Mononuclear cell (primary cell): ENCODE results near the gene PTPRZ1. TPM values are rescaled to one million over a fixed set of nuclear protein-coding genes. Genes with fewer than 3 reads are reported as not detected.

Experiments
- H3K27me3 ChIP-seq: 2 replicates; pipeline ENCODE4 v1.6.0; 2011; ENCODE audit warnings: low read length, control low read depth; ENCODE audit not compliant: insufficient read depth
- H3K4me1 ChIP-seq: 2 replicates; pipeline ENCODE4 v1.5.1; 2011; ENCODE audit warnings: mild to moderate bottlenecking, low read length, control low read depth; ENCODE audit not compliant: insufficient read depth
- H3K4me3 ChIP-seq: 2 replicates; pipeline ENCODE4 v1.5.1; 2011; ENCODE audit warnings: mild to moderate bottlenecking, low read length, moderate library complexity
- H3K9me3 ChIP-seq: 2 replicates; pipeline ENCODE4 v1.5.1; 2011; ENCODE audit warnings: low read depth, mild to moderate bottlenecking, control low read depth, low read length
- total RNA-seq: library from RNA; depleted of rRNA; stranded (reverse); fragments of >200 nt; gene quantifications from one replicate; pipeline ENCODE4 v1.2.3, GENCODE V29; 2012

The PTPRZ1 gene
- total RNA-seq, 1 donor: not detected

DNA sequence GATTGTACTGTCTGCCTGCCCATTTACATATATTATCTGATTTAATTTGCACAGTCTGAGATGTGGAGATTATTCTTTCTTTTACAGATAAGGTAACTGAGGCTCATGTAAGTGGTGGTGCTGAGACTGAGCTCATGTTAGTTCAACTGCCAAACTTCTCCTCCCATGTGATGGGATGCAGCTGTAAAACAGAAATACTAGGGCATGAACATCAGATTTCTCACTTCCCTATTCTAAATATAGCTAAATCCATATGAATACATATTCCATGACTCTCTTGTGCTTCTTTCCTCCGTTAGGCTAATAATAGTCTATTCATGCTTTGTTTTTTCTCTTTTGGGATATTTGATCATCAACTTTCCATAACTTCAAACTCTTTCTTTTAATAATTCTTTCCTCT, 84.7 kb downstream of the PTPRZ1 start:
- Histone ChIP-seq H3K27me3 (no peaks in the 10 kb centered on the region), H3K4me1 (no peaks in the 10 kb centered on the region), H3K4me3 (no peak overlapping the region), H3K9me3 (no peaks in the 10 kb centered on the region)

DNA sequence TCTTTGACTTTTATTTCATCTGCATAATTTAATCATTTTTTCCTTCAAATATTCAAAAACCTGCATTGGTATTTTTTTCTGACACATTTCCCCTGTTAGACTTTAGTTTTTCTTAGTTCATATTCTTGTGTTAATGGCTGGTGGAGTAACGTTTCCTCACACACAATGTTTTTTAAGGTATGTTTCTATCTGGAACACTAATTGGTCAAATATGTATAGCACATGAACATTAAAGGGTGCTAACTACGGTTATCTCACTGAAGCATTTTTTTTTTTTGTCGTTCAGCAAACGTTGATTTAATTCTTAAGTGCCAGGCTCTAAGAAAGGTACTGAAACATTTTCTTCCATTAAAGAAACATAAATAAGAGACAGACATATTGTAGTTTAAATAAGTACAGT, 87.7 kb downstream of the PTPRZ1 start:
- H3K4me3 ChIP-seq: no peak overlapping the region
- H3K27me3 ChIP-seq: no peaks in the 10 kb centered on the region
- no peaks in the 10 kb centered on the region for H3K9me3 ChIP-seq
- no peaks in the 10 kb centered on the region for H3K4me1 ChIP-seq

DNA sequence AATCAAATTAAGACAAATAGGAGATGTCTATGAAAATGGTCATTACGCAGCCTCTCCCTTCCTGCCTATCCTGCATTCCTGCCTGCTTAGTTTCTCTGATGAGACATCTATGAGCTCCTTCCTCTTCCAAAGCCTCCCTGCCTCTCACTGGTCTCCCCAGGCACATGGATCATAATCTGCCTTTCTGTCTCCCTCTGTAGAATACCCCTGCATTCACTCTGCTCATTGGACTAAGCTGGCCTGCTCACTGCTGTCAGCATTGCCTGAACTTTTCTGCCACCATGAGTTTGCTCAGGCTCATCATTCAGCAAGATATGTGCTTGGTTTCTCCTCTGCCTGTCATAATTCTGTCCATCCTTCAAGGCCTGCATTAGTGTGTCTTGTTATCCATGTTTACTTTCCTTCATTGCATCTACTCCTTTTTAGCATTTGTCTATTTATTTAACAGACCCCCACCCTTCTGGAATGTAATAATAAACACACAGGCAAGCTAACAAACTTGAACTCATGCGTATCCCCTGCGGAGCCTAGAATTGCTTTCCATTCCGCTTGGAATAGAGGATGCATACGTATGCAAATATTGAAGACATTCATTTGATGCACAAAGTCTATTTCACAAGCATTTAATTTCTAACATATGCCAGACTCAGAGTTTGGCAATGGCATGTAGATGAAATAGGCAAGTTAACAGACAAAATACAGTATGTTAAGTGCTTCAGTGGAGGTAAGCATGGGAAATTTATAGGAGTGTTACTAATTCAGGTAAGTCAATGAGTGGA, 88.3 kb downstream of the PTPRZ1 start:
- H3K9me3 ChIP-seq: no peaks in the 10 kb centered on the region
- H3K4me1 ChIP-seq: no peaks in the 10 kb centered on the region
- no peaks in the 10 kb centered on the region for H3K27me3 ChIP-seq
- H3K4me3 ChIP-seq: no peak overlapping the region

DNA sequence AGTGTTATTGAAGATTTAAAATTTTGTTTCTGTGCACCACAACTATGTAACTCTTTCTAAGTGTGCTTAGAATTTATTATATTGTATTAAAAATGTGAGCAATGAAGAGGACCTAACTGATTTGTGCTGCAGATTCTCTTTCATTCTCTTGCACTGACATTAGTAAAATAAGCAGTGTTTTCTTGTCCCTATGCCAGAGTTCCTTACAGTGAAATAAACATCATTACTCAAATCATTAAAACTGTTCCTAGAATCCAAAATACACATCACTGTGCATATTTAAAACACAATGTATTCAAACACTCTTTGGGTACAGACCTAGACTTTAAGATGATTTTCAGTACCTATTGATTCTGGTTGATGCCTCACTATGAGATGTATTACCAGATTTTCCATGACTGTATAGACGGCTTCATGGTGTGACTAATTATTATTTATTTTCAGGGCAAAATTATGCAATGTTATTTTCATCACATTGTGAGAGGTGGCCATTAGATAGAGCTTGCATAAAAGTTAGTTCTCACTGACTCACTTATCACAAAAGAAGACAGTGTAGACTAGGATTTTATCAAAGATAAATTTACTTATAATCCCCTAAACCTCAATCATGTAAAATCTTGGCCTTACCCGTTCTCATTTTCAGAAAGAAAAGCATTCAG, 93.4 kb downstream of the PTPRZ1 start:
- H3K4me3 ChIP-seq: no peak overlapping the region
- no peaks in the 10 kb centered on the region for H3K9me3 ChIP-seq
- H3K27me3 ChIP-seq: no peaks in the 10 kb centered on the region
- H3K4me1 ChIP-seq: no peaks in the 10 kb centered on the region

DNA sequence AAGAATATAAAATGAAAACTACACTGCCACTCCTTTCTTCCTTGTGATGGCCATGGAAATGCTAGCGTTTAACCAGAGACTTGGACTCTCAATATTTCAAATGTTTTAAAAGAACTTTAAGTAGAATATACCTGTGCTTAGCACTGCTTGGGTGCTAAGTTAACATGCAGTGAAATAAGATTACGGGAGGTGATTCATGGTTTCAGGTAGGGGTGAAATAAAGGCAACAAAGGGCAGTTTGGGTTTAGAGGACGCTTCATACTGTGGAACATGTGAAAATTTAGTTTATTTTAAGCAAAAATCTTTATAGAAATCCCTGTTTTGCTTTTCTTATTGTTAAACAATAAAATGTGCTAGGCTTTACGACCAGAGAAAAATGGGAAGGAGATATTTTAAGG, 94.0 kb downstream of the PTPRZ1 start:
- Histone ChIP-seq H3K9me3 (no peaks in the 10 kb centered on the region), H3K4me1 (no peaks in the 10 kb centered on the region), H3K27me3 (no peaks in the 10 kb centered on the region), H3K4me3 (no peak overlapping the region)

DNA sequence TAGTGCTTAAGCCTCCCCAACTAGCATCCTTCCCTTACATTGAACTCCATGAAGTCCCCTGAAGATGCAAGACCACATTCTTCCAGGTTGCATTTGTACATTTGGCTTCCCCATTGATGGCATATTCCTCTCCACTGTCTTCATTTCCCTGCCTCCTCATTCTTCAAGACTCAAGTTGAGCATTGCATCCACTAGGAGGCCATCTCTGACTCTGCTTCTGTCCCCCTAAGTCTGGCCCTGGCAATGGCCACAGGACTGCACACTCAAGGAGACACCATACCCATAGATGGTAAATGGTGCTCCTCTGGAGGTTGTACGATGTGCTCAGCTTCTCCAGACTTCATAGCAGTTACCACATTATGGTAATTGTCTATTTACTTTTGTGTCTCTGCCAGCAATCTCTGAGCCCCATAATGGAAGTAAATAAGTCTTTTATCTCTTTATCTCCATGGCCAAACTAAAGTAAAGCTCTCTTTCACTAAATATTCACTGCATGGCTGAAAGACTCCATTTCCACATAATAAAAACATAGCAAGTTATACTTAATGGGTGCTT, 112.6 kb downstream of the PTPRZ1 start:
- H3K9me3 ChIP-seq: no peaks in the 10 kb centered on the region
- no peaks in the 10 kb centered on the region for H3K27me3 ChIP-seq
- H3K4me1 ChIP-seq: no peaks in the 10 kb centered on the region
- H3K4me3 ChIP-seq: no peak overlapping the region

DNA sequence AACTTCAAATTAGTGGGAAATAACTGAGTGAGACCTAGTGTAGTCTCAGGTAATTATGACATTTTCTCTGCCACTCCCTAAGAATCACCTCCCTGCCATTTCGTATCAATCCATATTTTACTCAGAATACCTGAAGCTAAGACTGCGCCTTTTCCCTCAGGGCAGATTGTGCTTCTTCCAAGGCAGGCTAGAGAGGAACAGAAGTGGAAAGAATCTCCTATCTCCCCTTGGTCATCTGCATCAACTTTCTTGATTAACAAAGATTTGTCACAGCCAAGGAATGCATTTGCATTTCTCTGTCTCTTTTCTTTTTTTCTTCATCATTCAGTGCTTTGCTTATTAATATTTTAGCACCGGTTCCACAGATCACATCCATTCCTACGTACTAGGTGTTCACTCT, 119.1 kb downstream of the PTPRZ1 start:
- H3K27me3 ChIP-seq: no peaks in the 10 kb centered on the region
- H3K4me1 ChIP-seq: no peaks in the 10 kb centered on the region
- H3K4me3 ChIP-seq: no peak overlapping the region
- H3K9me3 ChIP-seq: no peaks in the 10 kb centered on the region

DNA sequence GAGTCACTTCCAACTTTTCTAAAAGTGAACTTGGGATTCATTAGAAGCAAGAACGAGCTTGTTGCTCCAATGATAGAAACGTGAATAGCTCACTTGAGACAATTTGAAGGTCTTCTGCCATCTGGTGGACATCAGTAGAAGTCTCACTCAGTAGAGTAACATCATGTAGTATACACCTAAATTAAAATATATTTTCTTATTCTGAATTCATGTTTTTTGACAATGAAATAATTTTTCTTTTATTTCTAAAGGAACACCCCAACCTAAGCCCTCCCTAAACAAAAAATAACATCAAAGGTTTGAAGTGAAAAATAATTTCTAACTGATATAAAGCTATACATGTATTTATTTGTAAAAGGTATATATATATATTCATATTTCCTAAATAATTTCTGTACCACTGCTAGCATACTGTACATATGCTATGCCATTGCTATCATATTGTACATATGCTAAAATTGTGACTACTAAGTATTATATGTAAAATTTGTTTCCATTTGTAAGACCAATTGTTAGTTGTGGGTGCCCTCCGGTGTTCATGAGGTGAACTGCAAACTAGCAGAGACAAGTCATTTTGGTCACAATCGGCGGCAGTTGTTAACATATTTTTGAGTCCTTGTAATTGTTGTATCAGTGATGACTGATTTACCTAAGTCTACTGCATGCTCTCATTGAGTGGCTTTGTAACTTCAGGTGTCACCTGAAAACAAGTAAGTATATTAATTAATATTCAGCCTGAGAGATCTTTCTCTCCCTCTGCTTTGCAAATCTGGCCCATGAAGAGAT, 121.9 kb downstream of the PTPRZ1 start:
- Histone ChIP-seq H3K4me1 (no peaks in the 10 kb centered on the region), H3K9me3 (no peaks in the 10 kb centered on the region), H3K4me3 (no peak overlapping the region), H3K27me3 (no peaks in the 10 kb centered on the region)

DNA sequence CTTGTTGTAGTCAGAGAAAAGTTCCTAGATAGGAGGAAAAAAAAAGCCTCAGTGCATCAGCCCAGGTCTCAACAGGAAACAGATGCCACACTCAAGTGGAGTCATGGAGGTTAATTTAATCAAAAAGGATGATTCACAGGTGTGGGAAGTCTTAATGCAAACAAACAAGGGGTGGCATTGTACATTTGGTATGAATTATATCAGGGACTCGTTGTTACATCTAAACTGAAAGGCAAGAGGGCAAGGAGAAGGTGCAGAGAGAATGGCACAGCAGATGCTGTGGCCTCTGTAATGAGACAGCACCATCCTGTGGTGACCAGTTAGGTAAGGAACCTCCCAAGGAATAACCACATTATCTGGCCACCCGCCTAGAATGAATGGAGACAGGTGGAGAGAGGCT, 133.7 kb downstream of the PTPRZ1 start:
- Histone ChIP-seq H3K9me3 (no peaks in the 10 kb centered on the region), H3K4me1 (no peaks in the 10 kb centered on the region), H3K27me3 (no peaks in the 10 kb centered on the region), H3K4me3 (no peak overlapping the region)

DNA sequence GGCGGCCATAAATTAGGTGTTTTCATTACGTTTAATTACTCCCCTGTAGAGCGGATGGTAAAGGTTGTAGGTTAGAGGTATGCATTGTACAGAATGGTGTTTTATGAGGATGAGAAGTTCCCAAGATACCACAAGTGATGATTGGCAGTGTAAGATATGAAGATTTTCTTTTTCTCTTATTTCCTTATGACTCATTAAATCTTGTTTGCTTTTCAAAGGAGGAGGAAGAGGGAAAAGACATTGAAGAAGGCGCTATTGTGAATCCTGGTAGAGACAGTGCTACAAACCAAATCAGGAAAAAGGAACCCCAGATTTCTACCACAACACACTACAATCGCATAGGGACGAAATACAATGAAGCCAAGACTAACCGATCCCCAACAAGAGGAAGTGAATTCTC, 137.2 kb downstream of the PTPRZ1 start:
- Histone ChIP-seq H3K27me3 (no peaks in the 10 kb centered on the region), H3K4me3 (no peak overlapping the region), H3K4me1 (no peaks in the 10 kb centered on the region), H3K9me3 (no peaks in the 10 kb centered on the region)

DNA sequence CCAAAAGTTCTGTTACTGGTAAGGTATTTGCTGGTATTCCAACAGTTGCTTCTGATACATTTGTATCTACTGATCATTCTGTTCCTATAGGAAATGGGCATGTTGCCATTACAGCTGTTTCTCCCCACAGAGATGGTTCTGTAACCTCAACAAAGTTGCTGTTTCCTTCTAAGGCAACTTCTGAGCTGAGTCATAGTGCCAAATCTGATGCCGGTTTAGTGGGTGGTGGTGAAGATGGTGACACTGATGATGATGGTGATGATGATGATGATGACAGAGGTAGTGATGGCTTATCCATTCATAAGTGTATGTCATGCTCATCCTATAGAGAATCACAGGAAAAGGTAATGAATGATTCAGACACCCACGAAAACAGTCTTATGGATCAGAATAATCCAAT, 140.1 kb downstream of the PTPRZ1 start:
- Histone ChIP-seq H3K27me3 (no peaks in the 10 kb centered on the region), H3K9me3 (no peaks in the 10 kb centered on the region)

DNA sequence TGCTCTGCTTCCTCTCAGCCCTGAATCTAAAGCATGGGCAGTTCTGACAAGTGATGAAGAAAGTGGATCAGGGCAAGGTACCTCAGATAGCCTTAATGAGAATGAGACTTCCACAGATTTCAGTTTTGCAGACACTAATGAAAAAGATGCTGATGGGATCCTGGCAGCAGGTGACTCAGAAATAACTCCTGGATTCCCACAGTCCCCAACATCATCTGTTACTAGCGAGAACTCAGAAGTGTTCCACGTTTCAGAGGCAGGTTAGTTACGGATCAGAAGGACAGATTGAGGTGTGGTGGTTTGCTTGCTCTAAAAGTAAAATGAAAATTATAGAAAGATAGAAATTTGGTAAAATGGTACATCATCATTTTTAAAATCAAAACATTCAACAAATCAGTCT, 140.7 kb downstream of the PTPRZ1 start:
- Histone ChIP-seq H3K4me3 (no peak overlapping the region), H3K4me1 (no peaks in the 10 kb centered on the region), H3K9me3 (no peaks in the 10 kb centered on the region), H3K27me3 (no peaks in the 10 kb centered on the region)

More for the DNA sequence above, 140.1 kb downstream of the PTPRZ1 start:
- H3K4me3 ChIP-seq: no peak overlapping the region
- H3K4me1 ChIP-seq: no peaks in the 10 kb centered on the region

DNA sequence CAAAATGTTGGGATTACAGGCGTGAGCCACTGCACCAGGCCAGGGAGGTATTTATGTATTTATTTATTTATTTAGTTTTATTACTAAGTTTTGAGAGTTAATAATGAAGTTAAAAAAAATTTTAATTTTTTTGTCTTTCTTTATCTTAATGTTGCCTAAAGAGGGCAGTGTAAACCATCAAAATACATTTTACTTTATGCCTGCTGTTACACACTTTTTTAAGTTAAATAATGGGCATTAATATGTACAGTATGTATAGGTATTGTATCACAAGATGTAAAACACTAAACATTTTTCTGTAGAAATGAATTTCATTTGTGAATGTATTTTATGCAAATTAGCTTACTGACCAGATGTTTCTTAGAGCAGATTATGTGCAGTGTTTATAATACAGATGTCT, 141.7 kb downstream of the PTPRZ1 start:
- no peaks in the 10 kb centered on the region for H3K4me1 ChIP-seq
- H3K27me3 ChIP-seq: no peaks in the 10 kb centered on the region
- H3K4me3 ChIP-seq: no peak overlapping the region
- H3K9me3 ChIP-seq: no peaks in the 10 kb centered on the region

DNA sequence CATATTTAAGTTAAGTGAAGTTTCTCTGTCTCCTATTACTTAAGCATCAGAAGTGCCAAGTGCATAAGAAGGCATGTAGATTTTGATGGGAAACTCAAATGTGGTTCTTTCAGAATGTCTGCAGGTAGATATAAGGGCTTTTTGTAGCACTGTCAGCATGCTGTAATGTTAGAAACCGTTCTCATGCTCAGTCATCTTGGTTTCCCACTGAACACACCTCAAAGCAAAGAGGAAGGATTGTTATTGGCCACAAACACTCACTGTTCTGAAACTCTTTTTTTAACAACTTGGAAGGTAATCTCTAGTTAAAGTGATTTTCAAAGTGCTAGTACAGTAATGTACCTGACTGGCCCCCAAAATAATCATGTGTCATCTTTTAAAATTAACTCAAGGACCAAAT, 145.1 kb downstream of the PTPRZ1 start:
- H3K4me3 ChIP-seq: no peak overlapping the region
- H3K4me1 ChIP-seq: no peaks in the 10 kb centered on the region
- no peaks in the 10 kb centered on the region for H3K9me3 ChIP-seq
- H3K27me3 ChIP-seq: no peaks in the 10 kb centered on the region

DNA sequence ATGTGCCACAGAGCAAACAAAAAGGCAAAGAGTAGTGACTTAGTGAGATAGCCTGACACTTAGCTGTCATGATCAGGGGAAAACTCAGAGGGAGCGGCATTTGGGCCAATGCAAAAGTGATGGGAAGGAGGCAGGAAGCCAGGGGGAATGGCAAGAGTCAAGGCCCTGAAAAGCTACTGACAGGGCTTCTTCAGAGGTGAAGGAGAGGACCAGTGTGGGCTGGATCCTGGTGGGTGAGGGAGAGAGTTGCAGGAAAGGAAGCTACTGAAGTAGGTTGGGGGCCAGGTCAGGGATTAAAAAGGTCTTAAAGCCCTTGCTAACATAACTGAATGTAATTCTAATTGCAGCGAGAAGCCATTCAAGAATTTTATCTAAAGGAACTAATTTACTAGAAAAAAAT, 154.1 kb downstream of the PTPRZ1 start:
- no peaks in the 10 kb centered on the region for H3K4me1 ChIP-seq
- H3K4me3 ChIP-seq: no peak overlapping the region
- H3K9me3 ChIP-seq: no peaks in the 10 kb centered on the region
- H3K27me3 ChIP-seq: no peaks in the 10 kb centered on the region
